Measurements from ENCODE around the gene TMEM170B.

TMEM170B gene

DNA sequence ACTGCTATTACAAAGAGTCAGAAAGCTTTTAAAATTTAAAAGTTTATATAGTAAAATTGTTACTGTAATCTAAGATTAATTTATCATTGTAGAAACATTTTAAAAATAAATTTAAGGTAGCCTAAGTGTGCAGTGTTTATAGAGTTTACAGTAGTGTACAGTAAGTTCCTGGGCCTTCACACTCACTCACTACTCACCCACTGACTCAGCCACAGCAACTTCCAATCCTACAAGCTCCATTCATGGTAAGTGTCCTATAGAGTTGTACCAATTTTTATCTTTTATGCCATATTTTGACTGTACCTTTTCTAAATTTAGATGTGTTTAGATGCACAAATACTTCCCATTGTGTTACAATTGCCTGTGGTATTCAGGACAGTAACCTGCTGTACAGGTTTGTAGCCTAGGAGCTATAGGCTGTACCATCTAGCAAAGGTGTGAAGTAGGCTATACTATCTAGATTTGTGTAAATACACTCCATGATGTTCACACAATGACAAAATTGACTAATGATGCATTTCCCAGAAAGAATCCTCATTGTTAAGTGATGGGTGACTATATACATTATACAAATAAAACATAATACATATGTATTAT, 10.2 kb upstream of the TMEM170B start:
- no peak overlapping the region for H3K27ac ChIP-seq

DNA sequence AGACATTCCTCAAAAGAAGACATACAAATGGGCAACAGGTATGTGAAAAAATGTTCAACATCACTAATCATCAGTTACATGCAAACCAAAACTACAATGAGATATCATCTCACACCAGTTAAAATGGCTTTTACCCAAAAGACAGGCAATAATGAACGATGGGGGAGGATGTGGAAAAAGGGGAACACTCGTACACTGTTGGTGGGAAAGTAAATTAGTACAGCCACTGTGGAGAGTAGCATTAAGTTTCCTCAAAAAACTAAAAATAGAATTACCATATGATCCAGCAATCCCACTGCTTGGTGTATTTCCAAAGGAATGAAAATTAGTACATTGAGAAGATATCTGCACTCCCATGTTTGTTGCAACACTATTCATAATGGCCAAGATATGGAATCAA, 8.6 kb upstream of the TMEM170B start:
- Histone ChIP-seq H3K4me3 (ENCODE audit: low read depth, low read length) (no peak overlapping the region), H3K9me3 (ENCODE audit: control insufficient read depth, low read length) (no peaks in the 10 kb centered on the region), H3K79me2 (no peaks in the 10 kb centered on the region), H3K9ac (no peak overlapping the region), H3K27me3 (ENCODE audit: control insufficient read depth, insufficient read depth, low read length) (no peaks in the 10 kb centered on the region), H3K27ac (no peak overlapping the region), H2AFZ (no peak overlapping the region), H3K36me3 (ENCODE audit: control insufficient read depth, insufficient read depth, low read length) (no peaks in the 10 kb centered on the region), H3K4me1 (no peaks in the 10 kb centered on the region), H3K4me2 (ENCODE audit: low read length) (no peak overlapping the region)
- TF ChIP-seq CTCF (IDR thresholded peaks at IDR 0.05), result no peak

More for the DNA sequence above, 10.2 kb upstream of the TMEM170B start:
- TF ChIP-seq CTCF (IDR thresholded peaks at IDR 0.05), result no peak
- Histone ChIP-seq H3K4me3 (ENCODE audit: low read depth, low read length) (no peak overlapping the region), H3K4me1 (no peaks in the 10 kb centered on the region), H3K9ac (no peak overlapping the region), H3K36me3 (ENCODE audit: control insufficient read depth, insufficient read depth, low read length) (no peaks in the 10 kb centered on the region), H3K4me2 (ENCODE audit: low read length) (no peak overlapping the region), H3K27me3 (ENCODE audit: control insufficient read depth, insufficient read depth, low read length) (no peaks in the 10 kb centered on the region), H3K9me3 (ENCODE audit: control insufficient read depth, low read length) (no peaks in the 10 kb centered on the region), H2AFZ (no peak overlapping the region), H3K79me2 (no peaks in the 10 kb centered on the region)

GRCh38 chr6:11532097-11532496, 5.5 kb upstream of the TMEM170B start:
- H3K4me1 ChIP-seq, result no peaks in the 10 kb centered on the region
- no peak overlapping the region for H3K27ac ChIP-seq
- H3K27me3 ChIP-seq (ENCODE audit: control insufficient read depth, insufficient read depth, low read length), result no peaks in the 10 kb centered on the region
- no peaks in the 10 kb centered on the region for H3K36me3 ChIP-seq (ENCODE audit: control insufficient read depth, insufficient read depth, low read length)
- H2AFZ ChIP-seq, result no peak overlapping the region
- no peak overlapping the region for H3K4me3 ChIP-seq (ENCODE audit: low read depth, low read length)
- no peak for TF ChIP-seq CTCF (IDR thresholded peaks at IDR 0.05)
- no peaks in the 10 kb centered on the region for H3K79me2 ChIP-seq
- no peak overlapping the region for H3K4me2 ChIP-seq (ENCODE audit: low read length)
- no peaks in the 10 kb centered on the region for H3K9me3 ChIP-seq (ENCODE audit: control insufficient read depth, low read length)
- H3K9ac ChIP-seq, result no peak overlapping the region

DNA sequence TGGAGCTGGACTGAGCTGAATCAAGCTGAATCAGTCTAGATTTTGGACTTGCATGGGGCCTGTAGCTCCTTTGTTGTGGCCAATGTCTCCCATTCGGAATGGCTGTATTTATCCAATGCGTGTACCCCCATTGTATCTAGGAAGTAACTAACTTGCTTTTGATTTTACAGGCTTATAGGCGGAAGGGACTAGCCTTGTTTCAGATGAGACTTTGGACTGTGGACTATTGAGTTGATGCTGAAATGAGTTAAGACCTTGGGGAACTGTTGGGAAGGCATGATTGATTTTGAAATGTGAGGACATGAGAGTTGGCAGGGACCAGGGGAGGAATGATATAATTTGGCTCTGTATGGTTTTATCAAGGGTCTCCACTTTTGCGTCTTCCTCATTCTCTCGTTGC, 3.0 kb upstream of the TMEM170B start:
- Histone ChIP-seq H3K4me2 (ENCODE audit: low read length) (no peak overlapping the region), H3K36me3 (ENCODE audit: control insufficient read depth, insufficient read depth, low read length) (no peaks in the 10 kb centered on the region), H2AFZ (no peak overlapping the region), H3K9me3 (ENCODE audit: control insufficient read depth, low read length) (no peaks in the 10 kb centered on the region), H3K4me1 (no peaks in the 10 kb centered on the region), H3K4me3 (ENCODE audit: low read depth, low read length) (no peak overlapping the region), H3K27me3 (ENCODE audit: control insufficient read depth, insufficient read depth, low read length) (no peaks in the 10 kb centered on the region), H3K27ac (no peak overlapping the region), H3K9ac (no peak overlapping the region), H3K79me2 (no peaks in the 10 kb centered on the region)
- no peak for TF ChIP-seq CTCF (IDR thresholded peaks at IDR 0.05)

DNA sequence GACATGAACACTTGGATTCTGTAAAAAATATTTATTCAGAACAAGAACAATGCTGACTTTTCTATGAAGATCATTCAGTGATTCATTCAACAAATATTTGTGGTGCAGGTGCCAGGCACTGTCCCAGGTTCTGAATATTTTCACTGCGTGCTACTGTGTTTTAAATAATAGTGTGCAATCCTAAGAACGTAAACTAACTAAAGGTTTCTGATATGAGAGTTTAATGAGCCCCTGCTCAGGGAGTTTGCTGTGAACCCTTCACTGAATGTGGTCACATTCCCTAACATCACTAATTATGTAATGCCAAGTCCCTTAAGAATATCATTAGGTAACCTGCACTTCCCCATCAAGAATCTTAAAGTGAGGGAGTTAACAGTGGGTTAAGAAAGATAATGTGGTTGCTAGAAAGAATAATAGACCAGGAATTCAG, 1.7 kb upstream of the TMEM170B start:
- no peaks in the 10 kb centered on the region for H3K4me1 ChIP-seq
- no peak overlapping the region for H3K4me2 ChIP-seq (ENCODE audit: low read length)
- no peaks in the 10 kb centered on the region for H3K79me2 ChIP-seq
- no peaks in the 10 kb centered on the region for H3K27me3 ChIP-seq (ENCODE audit: control insufficient read depth, insufficient read depth, low read length)
- no peaks in the 10 kb centered on the region for H3K36me3 ChIP-seq (ENCODE audit: control insufficient read depth, insufficient read depth, low read length)
- no peaks in the 10 kb centered on the region for H3K9me3 ChIP-seq (ENCODE audit: control insufficient read depth, low read length)
- peak overlapping the region; percentile 1 for H2AFZ ChIP-seq
- H3K27ac ChIP-seq, result no peak overlapping the region
- H3K4me3 ChIP-seq (ENCODE audit: low read depth, low read length), result no peak overlapping the region
- TF ChIP-seq CTCF (IDR thresholded peaks at IDR 0.05), result no peak
- H3K9ac ChIP-seq, result no peak overlapping the region
